A549 (cell line): ENCODE data around the gene CREG2. TPM values are rescaled to one million over a fixed set of nuclear protein-coding genes. Genes with fewer than 3 reads are reported as not detected.

Source experiments
- ATAC-seq, 2 experiments: fragments of 200-7000 bp in 1 of 2; fragments of >200 bp in 1 of 2; cut with Nextera tagmentation in 1 of 2; cut with Tn5 transposase in 1 of 2; 3 replicates each; pipeline versions ENCODE4 v1.8.0 to v1.9.1; 2018 to 2020; ENCODE audit warnings: mild to moderate bottlenecking in 1 of 2, moderate library complexity in 1 of 2
- CTCF ChIA-PET: fragments of 300-600 bp; sonication (Branson Sonifier 250); formaldehyde crosslinking; extraction: SDS; loops from one replicate; lab custom pipeline; 2021; ENCODE audit warnings: antibody characterized with exemption, inconsistent platforms; lab: Yijun Ruan, JAX
- POLR2A ChIA-PET: fragments of 350-600 bp; formaldehyde crosslinking; extraction: SDS; loops from one replicate; lab custom pipeline; 2021; ENCODE audit warnings: antibody characterized with exemption, inconsistent platforms; lab: Yijun Ruan, JAX
- DNase-seq, 2 experiments: peaks; one replicate each; pipeline versions ENCODE4 v3.0.0 to v3.0.0-alpha.2; 2011 to 2016; ENCODE audit warnings: low read depth in 1 of 2, low spot score in 1 of 2
- FAIRE-seq: peaks from 2 replicates; lab custom pipeline; 2011; peaks lifted over from hg19 to GRCh38; lab: Jason Lieb, UNC
- H3K27ac ChIP-seq, 2 experiments: fragments of >200 bp; sonication (Bioruptor Twin); formaldehyde crosslinking; 3 replicates each; pipeline ENCODE4 v1.5.1; 2016 to 2017
- H3K4me1 ChIP-seq: fragments of >200 bp; sonication (Bioruptor Twin); formaldehyde crosslinking; 3 replicates; pipeline ENCODE4 v1.6.1; 2016
- H3K4me2 ChIP-seq: fragments of >200 bp; sonication (Bioruptor Twin); formaldehyde crosslinking; 3 replicates; pipeline ENCODE4 v1.6.1; 2016
- H3K4me3 ChIP-seq: fragments of >200 bp; sonication (Bioruptor Twin); formaldehyde crosslinking; 3 replicates; pipeline ENCODE4 v1.5.1; 2016
- H3K9me3 ChIP-seq: fragments of >200 bp; sonication (Bioruptor Twin); formaldehyde crosslinking; 3 replicates; pipeline ENCODE4 v1.6.1; 2016
- BCL3 ChIP-seq: fragments of >200 bp; sonication (Bioruptor Twin); formaldehyde crosslinking; IDR thresholded peaks from 3 replicates; pipeline ENCODE4 v1.6.1; 2016
- BHLHE40 ChIP-seq: IDR thresholded peaks from 2 replicates; pipeline ENCODE4 v1.6.1; 2012; ENCODE audit warnings: low read depth, low read length, inconsistent platforms
- ESRRA ChIP-seq: fragments of 150-350 bp; IDR thresholded peaks from 2 replicates; pipeline ENCODE4 v1.6.1; 2014; ENCODE audit warnings: mild to moderate bottlenecking, low read length, borderline replicate concordance
- GATA3 ChIP-seq: IDR thresholded peaks from 2 replicates; pipeline ENCODE4 v1.6.1; 2012; ENCODE audit warnings: borderline replicate concordance
- HDAC2 ChIP-seq: fragments of 200-600 bp; sonication (generic); IDR thresholded peaks from 2 replicates; pipeline ENCODE4 v1.6.1; 2016
- HOXA7 ChIP-seq: fragments of 250-450 bp; sonication (Bioruptor Pico); IDR thresholded peaks from 2 replicates; pipeline ENCODE4 v1.5.0; 2020; ENCODE audit warnings: mild to moderate bottlenecking, moderate library complexity
- HOXB13 ChIP-seq: fragments of 250-450 bp; sonication (Bioruptor Pico); IDR thresholded peaks from 2 replicates; pipeline ENCODE4 v1.5.0; 2020; ENCODE audit warnings: low read depth, mild to moderate bottlenecking, moderate library complexity
- JUN ChIP-seq, 2 experiments: fragments of >200 bp; sonication (Bioruptor Twin); formaldehyde crosslinking; IDR thresholded peaks; 2 replicates in 1 of 2; 3 replicates in 1 of 2; pipeline ENCODE4 v1.6.1; 2016 to 2017
- JUNB ChIP-seq: fragments of >200 bp; sonication (Bioruptor Twin); formaldehyde crosslinking; IDR thresholded peaks from 2 replicates; pipeline ENCODE4 v1.6.1; 2016
- KDM1A ChIP-seq: fragments of 200-600 bp; sonication (generic); IDR thresholded peaks from 2 replicates; pipeline ENCODE4 v1.6.1; 2016; ENCODE audit warnings: low read depth, mild to moderate bottlenecking
- KDM5A ChIP-seq: fragments of 200-600 bp; sonication (generic); IDR thresholded peaks from 2 replicates; pipeline ENCODE4 v1.6.1; 2016; ENCODE audit warnings: antibody characterized with exemption, mild to moderate bottlenecking
- MAFK ChIP-seq: fragments of 450-650 bp; IDR thresholded peaks from 2 replicates; pipeline ENCODE4 v1.6.1; 2014; ENCODE audit not compliant: partially characterized antibody
- NPAS2 ChIP-seq: fragments of 250-450 bp; sonication (Bioruptor Pico); IDR thresholded peaks from 2 replicates; pipeline ENCODE4 v1.8.0; 2022; ENCODE audit warnings: mild to moderate bottlenecking, moderate library complexity, borderline replicate concordance
- PBX3 ChIP-seq: IDR thresholded peaks from 2 replicates; pipeline ENCODE4 v1.6.1; 2012
- POLR2A ChIP-seq: IDR thresholded peaks from 2 replicates; pipeline ENCODE4 v1.6.1; 2012; ENCODE audit warnings: mild to moderate bottlenecking, low read length
- RAD21 ChIP-seq, 2 experiments: fragments of >200 bp in 1 of 2; sonication (Bioruptor Twin) in 1 of 2; formaldehyde crosslinking in 1 of 2; IDR thresholded peaks in 1 of 2; conservative IDR thresholded peaks in 1 of 2; 2 replicates in 1 of 2; 3 replicates in 1 of 2; pipeline ENCODE4 v1.6.1; 2012 to 2018; ENCODE audit warnings: inconsistent platforms in 1 of 2
- RARB ChIP-seq: fragments of 250-450 bp; sonication (Bioruptor Pico); IDR thresholded peaks from 2 replicates; pipeline ENCODE4 v1.8.0; 2021; ENCODE audit warnings: mild to moderate bottlenecking, moderate library complexity
- RFX5 ChIP-seq: fragments of 450-650 bp; IDR thresholded peaks from 2 replicates; pipeline ENCODE4 v1.7.1; 2014; ENCODE audit warnings: antibody characterized with exemption, mild to moderate bottlenecking, moderate library complexity
- TP53 ChIP-seq: fragments of 250-450 bp; sonication (Bioruptor Pico); IDR thresholded peaks from 2 replicates; pipeline ENCODE4 v1.5.0; 2021; ENCODE audit warnings: mild to moderate bottlenecking, moderate library complexity
- ZC3H11A ChIP-seq: fragments of 450-650 bp; IDR thresholded peaks from 2 replicates; pipeline ENCODE4 v1.6.1; 2014; ENCODE audit warnings: antibody characterized with exemption, mild to moderate bottlenecking
- ZSCAN20 ChIP-seq: fragments of 250-450 bp; sonication (Bioruptor Pico); IDR thresholded peaks from 2 replicates; pipeline ENCODE4 v1.8.0; 2022; ENCODE audit warnings: mild to moderate bottlenecking, moderate library complexity
- WGBS: methylation state at CpG from one replicate; pipeline ENCODE4 v1.1.6; 2017; ENCODE audit errors: missing lambda C conversion rate; 5-methylcytosine and 5-hydroxymethylcytosine counted together
- polyA plus RNA-seq, 4 experiments: library from polyadenylated mRNA; depleted of rRNA in 3 of 4; stranded (reverse); fragments of >200 nt; fragmentation: RNase III in 1 of 4; extraction: RNeasy Plus Mini Kit Qiagen cat#74134 plus additional on column Dnase treatment in 1 of 4; gene quantifications; 2 replicates in 3 of 4; 3 replicates in 1 of 4; pipeline ENCODE4 v1.2.3, GENCODE V29; 2011 to 2017
- TF ChIP-seq, protein P1 (sequence below): IDR thresholded peaks from 2 replicates; pipeline ENCODE4 v1.6.1; 2012
- TF ChIP-seq, protein P2 (sequence below): fragments of 200-600 bp; sonication (generic); IDR thresholded peaks from 2 replicates; pipeline ENCODE4 v1.6.1; 2016; ENCODE audit warnings: antibody characterized with exemption, mild to moderate bottlenecking, moderate library complexity
- TF ChIP-seq, protein P3 (sequence below): fragments of 150-350 bp; IDR thresholded peaks from 2 replicates; pipeline ENCODE4 v1.6.1; 2014; ENCODE audit warnings: low read depth, mild to moderate bottlenecking, low read length

CREG2 gene
- polyA plus RNA-seq, 2 of the 4 experiments (the other 2 are of a cell fraction), result 1.5 to 1.6 TPM

- DNase-seq, result no peak
- no peak for ATAC-seq
- Histone ChIP-seq H3K9me3 (no peaks in the 10 kb centered on the region), H3K4me2 (no peak overlapping the region), H3K4me1 (no peaks in the 10 kb centered on the region), H3K4me3 (no peak overlapping the region), H3K27ac (no peak overlapping the region)
- FAIRE-seq, result no peak
- ChIA-PET CTCF (interaction anchor here (0.6 to 2.6 kb wide), 4 partner anchors 15 to 367 kb away, joined by 3 to 7 read pairs (median 4); partner anchors contain the start of gene CREG2), POLR2A (no interaction called here)
- 96% methylated on average over 1 of the region's 1 CpG for WGBS
- TF ChIP-seq MAFK (peak; percentile 93), HOXB13 (CRISPR knock-in tag) (no peak)
Observed at GRCh38 chr2:101403745-101404144, 16.4 kb upstream of the CREG2 start.

- DNase-seq, result no peak
- Histone ChIP-seq H3K27ac (no peak overlapping the region), H3K4me1 (peaks cover 5% of the 10 kb centered on the region; the same call in 2 of the 3 replicates), H3K4me2 (no peak overlapping the region), H3K4me3 (no peak overlapping the region), H3K9me3 (no peaks in the 10 kb centered on the region)
- no peak for FAIRE-seq
- ChIA-PET POLR2A (no interaction called here), CTCF (interaction anchor here (1.3 to 1.7 kb wide), 2 partner anchors 16 to 22 kb away, joined by 3 read pairs; no protein-coding TSS in a partner anchor)
- TF ChIP-seq BHLHE40, result no peak
- no peak for TF ChIP-seq ZSCAN20 (CRISPR knock-in tag)
- no peak for TF ChIP-seq ESRRA
- TF ChIP-seq RAD21 (conservative IDR thresholded peaks at IDR 0.05 in 1 of 2, IDR thresholded peaks at IDR 0.05 in 1 of 2), result no peak
- no peak for TF ChIP-seq GATA3
- TF ChIP-seq ZC3H11A, result no peak
- TF ChIP-seq, protein P1, sequence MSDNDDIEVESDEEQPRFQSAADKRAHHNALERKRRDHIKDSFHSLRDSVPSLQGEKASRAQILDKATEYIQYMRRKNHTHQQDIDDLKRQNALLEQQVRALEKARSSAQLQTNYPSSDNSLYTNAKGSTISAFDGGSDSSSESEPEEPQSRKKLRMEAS, result no peak
- TF ChIP-seq, protein P2, sequence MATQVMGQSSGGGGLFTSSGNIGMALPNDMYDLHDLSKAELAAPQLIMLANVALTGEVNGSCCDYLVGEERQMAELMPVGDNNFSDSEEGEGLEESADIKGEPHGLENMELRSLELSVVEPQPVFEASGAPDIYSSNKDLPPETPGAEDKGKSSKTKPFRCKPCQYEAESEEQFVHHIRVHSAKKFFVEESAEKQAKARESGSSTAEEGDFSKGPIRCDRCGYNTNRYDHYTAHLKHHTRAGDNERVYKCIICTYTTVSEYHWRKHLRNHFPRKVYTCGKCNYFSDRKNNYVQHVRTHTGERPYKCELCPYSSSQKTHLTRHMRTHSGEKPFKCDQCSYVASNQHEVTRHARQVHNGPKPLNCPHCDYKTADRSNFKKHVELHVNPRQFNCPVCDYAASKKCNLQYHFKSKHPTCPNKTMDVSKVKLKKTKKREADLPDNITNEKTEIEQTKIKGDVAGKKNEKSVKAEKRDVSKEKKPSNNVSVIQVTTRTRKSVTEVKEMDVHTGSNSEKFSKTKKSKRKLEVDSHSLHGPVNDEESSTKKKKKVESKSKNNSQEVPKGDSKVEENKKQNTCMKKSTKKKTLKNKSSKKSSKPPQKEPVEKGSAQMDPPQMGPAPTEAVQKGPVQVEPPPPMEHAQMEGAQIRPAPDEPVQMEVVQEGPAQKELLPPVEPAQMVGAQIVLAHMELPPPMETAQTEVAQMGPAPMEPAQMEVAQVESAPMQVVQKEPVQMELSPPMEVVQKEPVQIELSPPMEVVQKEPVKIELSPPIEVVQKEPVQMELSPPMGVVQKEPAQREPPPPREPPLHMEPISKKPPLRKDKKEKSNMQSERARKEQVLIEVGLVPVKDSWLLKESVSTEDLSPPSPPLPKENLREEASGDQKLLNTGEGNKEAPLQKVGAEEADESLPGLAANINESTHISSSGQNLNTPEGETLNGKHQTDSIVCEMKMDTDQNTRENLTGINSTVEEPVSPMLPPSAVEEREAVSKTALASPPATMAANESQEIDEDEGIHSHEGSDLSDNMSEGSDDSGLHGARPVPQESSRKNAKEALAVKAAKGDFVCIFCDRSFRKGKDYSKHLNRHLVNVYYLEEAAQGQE, result no peak
- TF ChIP-seq RFX5, result no peak
- no peak for TF ChIP-seq JUNB
- TF ChIP-seq POLR2A, result no peak
- TF ChIP-seq, protein P3, sequence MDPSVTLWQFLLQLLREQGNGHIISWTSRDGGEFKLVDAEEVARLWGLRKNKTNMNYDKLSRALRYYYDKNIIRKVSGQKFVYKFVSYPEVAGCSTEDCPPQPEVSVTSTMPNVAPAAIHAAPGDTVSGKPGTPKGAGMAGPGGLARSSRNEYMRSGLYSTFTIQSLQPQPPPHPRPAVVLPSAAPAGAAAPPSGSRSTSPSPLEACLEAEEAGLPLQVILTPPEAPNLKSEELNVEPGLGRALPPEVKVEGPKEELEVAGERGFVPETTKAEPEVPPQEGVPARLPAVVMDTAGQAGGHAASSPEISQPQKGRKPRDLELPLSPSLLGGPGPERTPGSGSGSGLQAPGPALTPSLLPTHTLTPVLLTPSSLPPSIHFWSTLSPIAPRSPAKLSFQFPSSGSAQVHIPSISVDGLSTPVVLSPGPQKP, result no peak
- TF ChIP-seq HOXB13 (CRISPR knock-in tag), result no peak
- no peak for ATAC-seq
- 91% methylated on average over 6 of the region's 6 CpGs for WGBS
Observed at GRCh38 chr2:101402630-101403029, 15.3 kb upstream of the CREG2 start.

- TF ChIP-seq KDM1A (no peak), NPAS2 (CRISPR knock-in tag) (no peak), PBX3 (no peak), BCL3 (no peak), TP53 (no peak), HOXA7 (CRISPR knock-in tag) (no peak), JUN (IDR thresholded peaks at IDR 0.05) (no peak), RFX5 (no peak), HDAC2 (no peak), RARB (CRISPR knock-in tag) (no peak), ZSCAN20 (CRISPR knock-in tag) (no peak), KDM5A (no peak)
- TF ChIP-seq, protein P1, result no peak
- TF ChIP-seq, all 56 proteins: peak for 0
- ATAC-seq (peak; percentile 69 to 82; a peak in 5 of 6 replicates), DNase-seq (no peak), FAIRE-seq (no peak)
- Histone ChIP-seq H3K4me1 (peaks cover 11% of the 10 kb centered on the region), H3K4me2 (no peak overlapping the region), H3K9me3 (no peaks in the 10 kb centered on the region), H3K4me3 (no peak overlapping the region), H3K27ac (no peak overlapping the region)
- ChIA-PET POLR2A (no interaction called here), CTCF (interaction anchor here (1.7 kb wide), 1 partner anchor 17 kb away, joined by 3 read pairs; no protein-coding TSS in a partner anchor)
- 59% methylated on average over 5 of the region's 5 CpGs for WGBS
Observed at GRCh38 chr2:101401906-101402305, 14.6 kb upstream of the CREG2 start.
